ENCODE data around the gene RBPJ.

The RBPJ gene

GRCh38 chr4:26441771-26442170, 121.0 kb downstream of the RBPJ start:
- Histone ChIP-seq H3K4me3 (ENCODE audit: severe bottlenecking) (no peak overlapping the region), H3K9me3 (ENCODE audit: severe bottlenecking) (no peaks in the 10 kb centered on the region), H3K27me3 (ENCODE audit: insufficient read depth, poor library complexity, severe bottlenecking) (no peaks in the 10 kb centered on the region), H3K36me3 (ENCODE audit: low read depth) (no peaks in the 10 kb centered on the region), H3K4me1 (ENCODE audit: insufficient read depth, poor library complexity, severe bottlenecking) (no peaks in the 10 kb centered on the region), H3K27ac (ENCODE audit: poor library complexity, severe bottlenecking) (no peak overlapping the region)
- no peak for DNase-seq (ENCODE audit: low spot score)
- no peak for ATAC-seq (ENCODE audit: low read depth)
- no peak for TF ChIP-seq CTCF (IDR thresholded peaks at IDR 0.05; ENCODE audit: poor library complexity, severe bottlenecking)

GRCh38 chr4:26447378-26447777, 126.6 kb downstream of the RBPJ start:
- no peak overlapping the region for H3K27ac ChIP-seq (ENCODE audit: poor library complexity, severe bottlenecking)
- ATAC-seq (ENCODE audit: low read depth), result no peak

GRCh38 chr4:26450418-26450817, 129.6 kb downstream of the RBPJ start:
- Histone ChIP-seq H3K9me3 (ENCODE audit: severe bottlenecking) (no peaks in the 10 kb centered on the region), H3K27ac (ENCODE audit: poor library complexity, severe bottlenecking) (no peak overlapping the region), H3K36me3 (ENCODE audit: low read depth) (no peaks in the 10 kb centered on the region), H3K27me3 (ENCODE audit: insufficient read depth, poor library complexity, severe bottlenecking) (no peaks in the 10 kb centered on the region), H3K4me3 (ENCODE audit: severe bottlenecking) (no peak overlapping the region), H3K4me1 (ENCODE audit: insufficient read depth, poor library complexity, severe bottlenecking) (no peaks in the 10 kb centered on the region)
- ATAC-seq (ENCODE audit: low read depth) (no peak), DNase-seq (ENCODE audit: low spot score) (no peak)
- TF ChIP-seq CTCF (IDR thresholded peaks at IDR 0.05; ENCODE audit: poor library complexity, severe bottlenecking), result no peak

More at GRCh38 chr4:26447378-26447777, 126.6 kb downstream of the RBPJ start:
- no peak for TF ChIP-seq CTCF (IDR thresholded peaks at IDR 0.05; ENCODE audit: poor library complexity, severe bottlenecking)
- DNase-seq (ENCODE audit: low spot score), result no peak
- no peaks in the 10 kb centered on the region for H3K9me3 ChIP-seq (ENCODE audit: severe bottlenecking)
- H3K36me3 ChIP-seq (ENCODE audit: low read depth), result no peaks in the 10 kb centered on the region
- no peaks in the 10 kb centered on the region for H3K4me1 ChIP-seq (ENCODE audit: insufficient read depth, poor library complexity, severe bottlenecking)
- H3K27me3 ChIP-seq (ENCODE audit: insufficient read depth, poor library complexity, severe bottlenecking), result no peaks in the 10 kb centered on the region
- H3K4me3 ChIP-seq (ENCODE audit: severe bottlenecking), result no peak overlapping the region

- Histone ChIP-seq H3K36me3 (ENCODE audit: low read depth) (no peaks in the 10 kb centered on the region), H3K9me3 (ENCODE audit: severe bottlenecking) (no peaks in the 10 kb centered on the region), H3K27me3 (ENCODE audit: insufficient read depth, poor library complexity, severe bottlenecking) (no peaks in the 10 kb centered on the region), H3K27ac (ENCODE audit: poor library complexity, severe bottlenecking) (no peak overlapping the region), H3K4me3 (ENCODE audit: severe bottlenecking) (no peak overlapping the region), H3K4me1 (ENCODE audit: insufficient read depth, poor library complexity, severe bottlenecking) (no peaks in the 10 kb centered on the region)
- DNase-seq (ENCODE audit: low spot score), result no peak
- ATAC-seq (ENCODE audit: low read depth), result no peak
- no peak for TF ChIP-seq CTCF (IDR thresholded peaks at IDR 0.05; ENCODE audit: poor library complexity, severe bottlenecking)
These were observed 130.8 kb downstream of the RBPJ start for GRCh38 chr4:26451597-26451996.

- Histone ChIP-seq H3K27me3 (ENCODE audit: insufficient read depth, poor library complexity, severe bottlenecking) (no peaks in the 10 kb centered on the region), H3K36me3 (ENCODE audit: low read depth) (no peaks in the 10 kb centered on the region), H3K4me3 (ENCODE audit: severe bottlenecking) (no peak overlapping the region), H3K4me1 (ENCODE audit: insufficient read depth, poor library complexity, severe bottlenecking) (no peaks in the 10 kb centered on the region), H3K27ac (ENCODE audit: poor library complexity, severe bottlenecking) (no peak overlapping the region), H3K9me3 (ENCODE audit: severe bottlenecking) (no peaks in the 10 kb centered on the region)
- no peak for ATAC-seq (ENCODE audit: low read depth)
- no peak for TF ChIP-seq CTCF (IDR thresholded peaks at IDR 0.05; ENCODE audit: poor library complexity, severe bottlenecking)
- DNase-seq (ENCODE audit: low spot score), result no peak
These were observed 132.0 kb downstream of the RBPJ start for GRCh38 chr4:26452565-26453531.
